NOMO-1 treated with DMSO at 0.1 percent for 48 hours (cell line): Measurements from ENCODE around the gene TRAF2.

Source experiments
- DNase-seq: peaks from one replicate; lab custom pipeline; 2025; ENCODE audit not compliant: unreplicated experiment; lab: John Stamatoyannopoulos, UW

Gene TRAF2

GRCh38 chr9:136961279-136962065, 75.2 kb downstream of the TRAF2 start:
- DNase-seq: no peak

GRCh38 chr9:136962163-136962562, 75.8 kb downstream of the TRAF2 start:
- no peak for DNase-seq

- no peak for DNase-seq
Observed at GRCh38 chr9:136962701-136963248, 76.5 kb downstream of the TRAF2 start.

- DNase-seq: no peak
Observed at GRCh38 chr9:136963341-136963740, 77.0 kb downstream of the TRAF2 start.

- no peak for DNase-seq
Observed at GRCh38 chr9:136963751-136964150, 77.4 kb downstream of the TRAF2 start.

GRCh38 chr9:136964171-136964689, 77.9 kb downstream of the TRAF2 start:
- no peak for DNase-seq

GRCh38 chr9:136964833-136965422, 78.6 kb downstream of the TRAF2 start:
- DNase-seq: no peak

- no peak for DNase-seq
Observed at GRCh38 chr9:136965771-136966484, 79.6 kb downstream of the TRAF2 start.

GRCh38 chr9:136968333-136969127, 82.2 kb downstream of the TRAF2 start:
- DNase-seq: no peak

GRCh38 chr9:136969150-136969549, 82.8 kb downstream of the TRAF2 start:
- no peak for DNase-seq

- DNase-seq: no peak
Observed at GRCh38 chr9:136969774-136970173, 83.5 kb downstream of the TRAF2 start.

GRCh38 chr9:136970361-136970760, 84.0 kb downstream of the TRAF2 start:
- DNase-seq: no peak

GRCh38 chr9:136971746-136972145, 85.4 kb downstream of the TRAF2 start:
- no peak for DNase-seq

GRCh38 chr9:136972335-136972734, 86.0 kb downstream of the TRAF2 start:
- DNase-seq: no peak

- DNase-seq: no peak
Observed at GRCh38 chr9:136972743-136973142, 86.4 kb downstream of the TRAF2 start.

GRCh38 chr9:136973618-136974617, 87.6 kb downstream of the TRAF2 start:
- no peak for DNase-seq

- DNase-seq: no peak
Observed at GRCh38 chr9:136974817-136975535, 88.7 kb downstream of the TRAF2 start.

- no peak for DNase-seq
Observed at GRCh38 chr9:136975644-136976043, 89.3 kb downstream of the TRAF2 start.
